Fibroblast of lung (primary cell): Measurements from ENCODE around the gene EGR1.

Experiments
- EZH2 ChIP-seq: IDR thresholded peaks from 2 replicates; pipeline ENCODE4 v1.5.1; 2012; ENCODE audit warnings: low read length, control low read depth, mild to moderate bottlenecking; ENCODE audit errors: missing control alignments
- TF ChIP-seq, protein P1 (sequence below), 2 donors: IDR thresholded peaks in 1 of 2; conservative IDR thresholded peaks in 1 of 2; 1 replicate in 1 of 2; 2 replicates in 1 of 2; pipeline ENCODE4 v1.5.1; 2011 to 2012; ENCODE audit warnings: low read length in 2 of 2, control low read depth in 1 of 2, inconsistent platforms in 1 of 2, low read depth in 1 of 2, mild to moderate bottlenecking in 1 of 2

DNA sequence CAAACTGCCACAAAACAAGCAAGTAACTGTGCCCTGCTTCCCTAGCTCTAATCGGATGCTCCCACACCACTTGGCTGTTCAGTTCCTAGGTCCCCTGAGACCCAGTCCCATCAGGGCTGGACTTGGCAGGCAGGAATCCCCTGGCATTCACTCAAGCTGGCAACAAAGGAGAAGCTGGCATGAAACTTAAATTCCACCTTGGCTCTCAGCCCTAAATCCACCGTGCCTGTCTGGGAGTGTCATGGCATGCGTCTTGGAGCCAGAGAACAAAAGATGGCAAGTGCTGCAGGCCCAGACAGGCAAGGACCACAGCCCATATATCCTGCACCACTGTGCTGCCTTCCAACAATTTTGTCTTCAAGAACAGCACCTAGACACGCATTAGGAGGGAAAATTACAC lies 39.5 kb downstream of the EGR1 start:
- TF ChIP-seq, protein P1, sequence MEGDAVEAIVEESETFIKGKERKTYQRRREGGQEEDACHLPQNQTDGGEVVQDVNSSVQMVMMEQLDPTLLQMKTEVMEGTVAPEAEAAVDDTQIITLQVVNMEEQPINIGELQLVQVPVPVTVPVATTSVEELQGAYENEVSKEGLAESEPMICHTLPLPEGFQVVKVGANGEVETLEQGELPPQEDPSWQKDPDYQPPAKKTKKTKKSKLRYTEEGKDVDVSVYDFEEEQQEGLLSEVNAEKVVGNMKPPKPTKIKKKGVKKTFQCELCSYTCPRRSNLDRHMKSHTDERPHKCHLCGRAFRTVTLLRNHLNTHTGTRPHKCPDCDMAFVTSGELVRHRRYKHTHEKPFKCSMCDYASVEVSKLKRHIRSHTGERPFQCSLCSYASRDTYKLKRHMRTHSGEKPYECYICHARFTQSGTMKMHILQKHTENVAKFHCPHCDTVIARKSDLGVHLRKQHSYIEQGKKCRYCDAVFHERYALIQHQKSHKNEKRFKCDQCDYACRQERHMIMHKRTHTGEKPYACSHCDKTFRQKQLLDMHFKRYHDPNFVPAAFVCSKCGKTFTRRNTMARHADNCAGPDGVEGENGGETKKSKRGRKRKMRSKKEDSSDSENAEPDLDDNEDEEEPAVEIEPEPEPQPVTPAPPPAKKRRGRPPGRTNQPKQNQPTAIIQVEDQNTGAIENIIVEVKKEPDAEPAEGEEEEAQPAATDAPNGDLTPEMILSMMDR (conservative IDR thresholded peaks at IDR 0.05 in 1 of 2, IDR thresholded peaks at IDR 0.05 in 1 of 2; ENCODE audit: low read depth in 1 of 2, low read length in 2 of 2) = no peak
- TF ChIP-seq EZH2 = no peak
